H9 (cell line): Measurements from ENCODE around the gene AMACR. TPM values are rescaled to one million over a fixed set of nuclear protein-coding genes. Genes with fewer than 3 reads are reported as not detected.

Experiments
- DNase-seq: peaks from one replicate; pipeline ENCODE4 v3.0.0-alpha.2; 2017
- H2AFZ ChIP-seq: one replicate; pipeline ENCODE4 v1.6.1; 2013; ENCODE audit warnings: mild to moderate bottlenecking, low read length, control low read depth, moderate library complexity
- H2AK5ac ChIP-seq: 2 replicates; pipeline ENCODE4 v1.6.1; 2013; ENCODE audit warnings: low read length, control low read depth, mixed read lengths; ENCODE audit not compliant: insufficient read length
- H2BK120ac ChIP-seq: one replicate; pipeline ENCODE4 v1.6.1; 2013; ENCODE audit warnings: low read depth, mild to moderate bottlenecking, low read length, control low read depth, inconsistent platforms; ENCODE audit not compliant: poor library complexity, severe bottlenecking
- H2BK12ac ChIP-seq: 2 replicates; pipeline ENCODE4 v1.6.1; 2013; ENCODE audit warnings: low read length, control low read depth, mixed read lengths, low read depth; ENCODE audit not compliant: insufficient read length
- H2BK15ac ChIP-seq: 2 replicates; pipeline ENCODE4 v1.6.1; 2013; ENCODE audit warnings: low read depth, low read length, control low read depth
- H2BK20ac ChIP-seq: one replicate; pipeline ENCODE4 v1.6.1; 2013; ENCODE audit warnings: low read depth, mild to moderate bottlenecking, low read length, control low read depth, inconsistent platforms; ENCODE audit not compliant: poor library complexity, severe bottlenecking
- H2BK5ac ChIP-seq: 2 replicates; pipeline ENCODE4 v1.6.1; 2013; ENCODE audit warnings: low read length, control low read depth, mixed read lengths; ENCODE audit not compliant: insufficient read length
- H3K14ac ChIP-seq: 2 replicates; pipeline ENCODE4 v1.6.1; 2013; ENCODE audit warnings: low read length, control low read depth; ENCODE audit not compliant: insufficient read depth
- H3K18ac ChIP-seq: 2 replicates; pipeline ENCODE4 v1.6.1; 2013; ENCODE audit warnings: low read depth, mild to moderate bottlenecking, mixed read lengths, low read length, control low read depth; ENCODE audit not compliant: insufficient read length
- H3K23ac ChIP-seq: 2 replicates; pipeline ENCODE4 v1.6.1; 2013; ENCODE audit warnings: low read length, control low read depth, mixed read lengths, low read depth; ENCODE audit not compliant: insufficient read length
- H3K23me2 ChIP-seq: 2 replicates; pipeline ENCODE4 v1.6.1; 2013; ENCODE audit warnings: low read depth, mild to moderate bottlenecking, mixed read lengths, low read length, control low read depth; ENCODE audit not compliant: insufficient read length, poor library complexity, severe bottlenecking
- H3K27ac ChIP-seq: 2 replicates; pipeline ENCODE4 v1.5.1; 2013; ENCODE audit warnings: low read length, control low read depth, mixed read lengths, low read depth; ENCODE audit not compliant: insufficient read length
- H3K27me3 ChIP-seq: 2 replicates; pipeline ENCODE4 v1.6.1; 2013; ENCODE audit warnings: low read length, control low read depth, inconsistent platforms; ENCODE audit not compliant: insufficient read depth
- H3K4ac ChIP-seq: 2 replicates; pipeline ENCODE4 v1.6.1; 2013; ENCODE audit warnings: low read depth, mild to moderate bottlenecking, control low read depth, inconsistent platforms, low read length, moderate library complexity
- H3K4me1 ChIP-seq: 2 replicates; pipeline ENCODE4 v1.6.1; 2013; ENCODE audit warnings: low read length, control low read depth, inconsistent platforms; ENCODE audit not compliant: insufficient read depth
- H3K4me2 ChIP-seq: 2 replicates; pipeline ENCODE4 v1.6.1; 2013; ENCODE audit warnings: low read length, control low read depth, mixed read lengths; ENCODE audit not compliant: insufficient read length, insufficient read depth
- H3K56ac ChIP-seq: 2 replicates; pipeline ENCODE4 v1.6.1; 2013; ENCODE audit warnings: low read depth, mild to moderate bottlenecking, mixed read lengths, low read length, control low read depth; ENCODE audit not compliant: insufficient read length
- H3K79me1 ChIP-seq: 2 replicates; pipeline ENCODE4 v1.6.1; 2013; ENCODE audit warnings: low read depth, mild to moderate bottlenecking, moderate library complexity, low read length, control low read depth, inconsistent platforms; ENCODE audit not compliant: insufficient read depth, poor library complexity, severe bottlenecking
- H3K79me2 ChIP-seq: 2 replicates; pipeline ENCODE4 v1.6.1; 2013; ENCODE audit warnings: low read length, control low read depth, inconsistent platforms; ENCODE audit not compliant: insufficient read depth
- H3K9ac ChIP-seq: 2 replicates; pipeline ENCODE4 v1.6.1; 2013; ENCODE audit warnings: low read length, control low read depth, mixed read lengths; ENCODE audit not compliant: insufficient read length; ENCODE audit errors: extremely low read depth
- H3K9me3 ChIP-seq: one replicate; pipeline ENCODE4 v1.6.1; 2013; ENCODE audit warnings: low read depth, low read length, inconsistent platforms; ENCODE audit not compliant: control insufficient read depth
- H3T11ph ChIP-seq: one replicate; pipeline ENCODE4 v1.6.1; 2013; ENCODE audit warnings: mild to moderate bottlenecking, low read length, control low read depth, inconsistent platforms
- H4K20me1 ChIP-seq: one replicate; pipeline ENCODE4 v1.6.1; 2013; ENCODE audit not compliant: control insufficient read depth, insufficient read length, insufficient read depth
- H4K5ac ChIP-seq: 2 replicates; pipeline ENCODE4 v1.6.1; 2013; ENCODE audit warnings: low read depth, mild to moderate bottlenecking, mixed read lengths, low read length, control low read depth; ENCODE audit not compliant: insufficient read length
- H4K8ac ChIP-seq: replicated peaks from 2 replicates; pipeline ENCODE4 v1.6.1; 2013; ENCODE audit warnings: low read length, control low read depth, mixed read lengths, low read depth; ENCODE audit not compliant: insufficient read length
- H4K91ac ChIP-seq: 2 replicates; pipeline ENCODE4 v1.6.1; 2013; ENCODE audit warnings: low read depth, mild to moderate bottlenecking, moderate library complexity, mixed read lengths, low read length, control low read depth; ENCODE audit not compliant: insufficient read length
- H3K27ac Mint-ChIP-seq, 3 experiments: 2 replicates in 2 of 3; 3 replicates in 1 of 3; pipeline ENCODE4 v1.8.0; 2020 to 2021; ENCODE audit warnings: mixed read lengths in 3 of 3, mild to moderate bottlenecking in 1 of 3, moderate library complexity in 1 of 3
- H3K27me3 Mint-ChIP-seq: 2 replicates; pipeline ENCODE4 v1.8.0; 2021; ENCODE audit warnings: low read depth, mild to moderate bottlenecking, moderate library complexity, mixed read lengths
- H3K36me3 Mint-ChIP-seq, 3 experiments: 2 replicates in 2 of 3; 3 replicates in 1 of 3; pipeline ENCODE4 v1.8.0; 2020 to 2021; ENCODE audit warnings: low read depth in 3 of 3, mixed read lengths in 3 of 3; ENCODE audit not compliant: insufficient read depth in 1 of 3
- H3K4me1 Mint-ChIP-seq, 2 experiments: 2 replicates each; pipeline ENCODE4 v1.8.0; 2020; ENCODE audit warnings: mixed read lengths in 2 of 2
- H3K4me3 Mint-ChIP-seq, 2 experiments: 2 replicates in 1 of 2; 3 replicates in 1 of 2; pipeline ENCODE4 v1.8.0; 2020 to 2021; ENCODE audit warnings: mild to moderate bottlenecking in 2 of 2, mixed read lengths in 2 of 2, moderate library complexity in 1 of 2
- H3K9me3 Mint-ChIP-seq, 2 experiments: 2 replicates in 1 of 2; 3 replicates in 1 of 2; pipeline ENCODE4 v1.8.0; 2020; ENCODE audit warnings: mild to moderate bottlenecking in 2 of 2, mixed read lengths in 2 of 2, moderate library complexity in 1 of 2
- WGBS: extraction: QIAGEN DNeasy Blood & Tissue Kit; methylation state at CpG from one replicate; pipeline ENCODE4 v1.1.7; 2013; ENCODE audit warnings: missing lambda C conversion rate, low lambda C conversion rate, mixed read lengths; ENCODE audit not compliant: insufficient read length; ENCODE audit errors: extremely low coverage; 5-methylcytosine and 5-hydroxymethylcytosine counted together
- total RNA-seq: library from RNA; stranded (reverse); gene quantifications from 2 replicates; pipeline ENCODE4 v1.2.1, GENCODE V29; 2021
- TF ChIP-seq, protein P1 (sequence below): fragments of 200-600 bp; sonication (generic); conservative IDR thresholded peaks from 3 replicates; pipeline ENCODE4 v1.8.0; 2021; ENCODE audit warnings: antibody characterized with exemption, mild to moderate bottlenecking

Gene AMACR
- total RNA-seq, 1 experiment from 2014 or later, result 9.7 TPM

DNA sequence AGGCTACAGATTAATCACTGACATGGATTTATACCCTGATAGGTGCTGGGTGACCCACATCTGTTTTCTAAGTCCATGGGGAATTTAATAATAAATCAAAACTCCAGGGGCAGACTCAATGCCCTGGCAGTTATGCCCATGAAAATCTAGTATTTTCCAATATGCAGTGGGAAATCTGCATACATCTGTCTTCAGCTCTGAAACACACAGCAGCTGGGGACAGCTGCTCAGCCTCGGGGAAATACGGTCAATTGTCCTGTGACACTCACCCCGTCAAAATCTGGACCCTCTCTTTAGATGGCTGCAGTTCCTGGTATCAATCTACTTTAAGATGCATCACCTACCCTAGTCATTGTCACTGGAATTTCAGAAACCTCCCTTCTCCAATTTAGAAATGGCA is 47.8 kb upstream of the AMACR start:
- Histone ChIP-seq H3T11ph (no peak overlapping the region), H4K91ac (no peak overlapping the region), H3K27me3 (no peaks in the 10 kb centered on the region), H3K4me2 (no peak overlapping the region), H2BK5ac (no peak overlapping the region), H3K56ac (no peak overlapping the region), H3K23ac (no peak overlapping the region), H3K79me1 (no peaks in the 10 kb centered on the region), H3K27ac (no peak overlapping the region), H3K23me2 (no peaks in the 10 kb centered on the region), H4K20me1 (no peaks in the 10 kb centered on the region), H3K18ac (no peak overlapping the region), H2AK5ac (no peak overlapping the region), H3K4ac (no peak overlapping the region), H2BK12ac (no peak overlapping the region), H3K9ac (no peak overlapping the region), H2BK120ac (no peak overlapping the region), H2BK20ac (no peak overlapping the region), H3K9me3 (no peaks in the 10 kb centered on the region), H3K79me2 (no peaks in the 10 kb centered on the region), H3K4me1 (no peaks in the 10 kb centered on the region), H3K14ac (no peak overlapping the region), H2BK15ac (no peak overlapping the region), H4K8ac (no peak overlapping the region), H4K5ac (no peak overlapping the region), H2AFZ (no peak overlapping the region)
- Mint-ChIP-seq H3K4me3 (no peak overlapping the region), H3K27ac (no peak overlapping the region), H3K4me1 (no peaks in the 10 kb centered on the region), H3K36me3 (peaks cover 4 to 14% (median 6%) of the 10 kb centered on the region in 3 experiments), H3K27me3 (no peaks in the 10 kb centered on the region), H3K9me3 (peaks cover under 1 to 4% of the 10 kb centered on the region in 2 experiments; a peak in 4 of 5 replicates)
- no peak for DNase-seq
- TF ChIP-seq, protein P1, sequence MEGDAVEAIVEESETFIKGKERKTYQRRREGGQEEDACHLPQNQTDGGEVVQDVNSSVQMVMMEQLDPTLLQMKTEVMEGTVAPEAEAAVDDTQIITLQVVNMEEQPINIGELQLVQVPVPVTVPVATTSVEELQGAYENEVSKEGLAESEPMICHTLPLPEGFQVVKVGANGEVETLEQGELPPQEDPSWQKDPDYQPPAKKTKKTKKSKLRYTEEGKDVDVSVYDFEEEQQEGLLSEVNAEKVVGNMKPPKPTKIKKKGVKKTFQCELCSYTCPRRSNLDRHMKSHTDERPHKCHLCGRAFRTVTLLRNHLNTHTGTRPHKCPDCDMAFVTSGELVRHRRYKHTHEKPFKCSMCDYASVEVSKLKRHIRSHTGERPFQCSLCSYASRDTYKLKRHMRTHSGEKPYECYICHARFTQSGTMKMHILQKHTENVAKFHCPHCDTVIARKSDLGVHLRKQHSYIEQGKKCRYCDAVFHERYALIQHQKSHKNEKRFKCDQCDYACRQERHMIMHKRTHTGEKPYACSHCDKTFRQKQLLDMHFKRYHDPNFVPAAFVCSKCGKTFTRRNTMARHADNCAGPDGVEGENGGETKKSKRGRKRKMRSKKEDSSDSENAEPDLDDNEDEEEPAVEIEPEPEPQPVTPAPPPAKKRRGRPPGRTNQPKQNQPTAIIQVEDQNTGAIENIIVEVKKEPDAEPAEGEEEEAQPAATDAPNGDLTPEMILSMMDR, result no peak
- WGBS, result no CpG with 5 or more reads among the region's 3 CpGs
